Uterus (tissue), 2 donors: Measurements from ENCODE around the gene STARD10.

ENCODE experiments used
- CTCF ChIP-seq, 4 experiments: fragments of 200-600 bp in 2 of 4; fragments of 450-650 bp in 2 of 4; sonication (generic) in 2 of 4; IDR thresholded peaks; one replicate each; pipeline ENCODE4 v1.5.1; 2016 to 2019; ENCODE audit warnings: antibody characterized with exemption in 4 of 4, mild to moderate bottlenecking in 2 of 4, moderate library complexity in 1 of 4
- POLR2A ChIP-seq, 2 donors: fragments of 450-650 bp; IDR thresholded peaks; one replicate each; pipeline ENCODE4 v1.6.1; 2016; ENCODE audit warnings: antibody characterized with exemption in 2 of 2, mild to moderate bottlenecking in 1 of 2, moderate library complexity in 1 of 2

- TF ChIP-seq CTCF (IDR thresholded peaks at IDR 0.05), result no peak
- TF ChIP-seq POLR2A (IDR thresholded peaks at IDR 0.05), result no peak
Measured at GRCh38 chr11:72836111-72836510, 42.3 kb upstream of the STARD10 start.
